T-helper 2 cell treated with Interferon-gamma antibody and Interleukin-4, amounts not matched to agents 100 ng/mL and 5 ng/mL, for 36 hours (primary cell): ENCODE measurements around the gene MCM9. TPM values are rescaled to one million over a fixed set of nuclear protein-coding genes. Genes with fewer than 3 reads are reported as not detected.

Experiments
- intact Hi-C: fragments of 100-400 bp; cut with micrococcal nuclease; formaldehyde crosslinking; loops from one replicate; pipeline ENCODE4 v1.15.1; 2023
- total RNA-seq: library from RNA; stranded (reverse); gene quantifications from 2 replicates; pipeline ENCODE4 v1.2.3, GENCODE V29; 2022

MCM9 gene
- total RNA-seq, 1 donor from 2014 or later, result 18.3 TPM

- intact Hi-C loops, result loop anchor here (1.0 to 10.0 kb wide), 6 partner anchors 40 to 1259 kb away; partner anchors contain the start of genes ASF1A, CEP85L, MAN1A1 and NUS1
Measured at GRCh38 chr6:118933855-118934460, 1.0 kb downstream of the MCM9 start.

GRCh38 chr6:118932421-118932820 lies 2.5 kb downstream of the MCM9 start:
- intact Hi-C loops, result loop anchor here (10.0 kb wide), 2 partner anchors 382 to 1258 kb away; partner anchors contain the start of gene NUS1

DNA sequence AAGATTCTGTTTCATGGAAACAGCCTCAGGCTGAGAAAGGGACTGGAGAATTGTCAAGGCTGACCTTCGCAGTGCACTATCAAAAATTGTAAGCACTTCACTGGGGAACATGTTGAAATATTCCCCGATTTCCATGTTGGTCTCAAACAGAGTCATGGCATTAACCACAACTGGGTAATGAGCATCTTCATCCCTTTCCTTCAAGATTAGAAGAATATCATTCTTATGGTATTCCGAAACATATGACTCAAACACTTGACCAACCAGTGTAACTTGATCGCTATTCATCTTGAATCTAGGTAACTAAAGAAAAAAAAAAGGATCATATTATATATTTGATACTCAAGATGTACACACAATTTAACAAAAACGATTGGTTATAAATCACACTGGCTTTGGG lies 3.5 kb downstream of the MCM9 start:
- intact Hi-C loops, result loop anchor here (10.0 kb wide), 2 partner anchors 383 to 1257 kb away; partner anchors contain the start of gene NUS1

DNA sequence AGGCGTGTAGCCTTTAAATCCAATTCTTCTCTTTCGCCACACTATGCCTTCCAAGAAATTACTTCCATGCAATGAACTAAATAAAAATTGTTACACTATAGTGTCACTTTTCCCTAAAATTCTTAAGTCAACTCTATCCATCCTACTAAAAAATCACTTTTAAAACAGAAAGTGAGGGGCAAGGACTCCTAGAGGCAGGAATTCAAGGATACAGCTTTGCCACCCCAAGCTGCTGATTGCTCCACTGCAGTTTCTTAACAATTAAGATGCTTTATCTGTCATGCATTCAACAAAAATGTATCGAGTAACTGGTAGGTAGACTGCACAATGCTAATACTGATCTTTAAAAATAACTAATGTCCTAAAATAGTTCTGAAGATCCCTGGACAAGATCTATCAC lies 4.3 kb downstream of the MCM9 start:
- intact Hi-C loops, result loop anchor here (10.0 kb wide), 2 partner anchors 384 to 1256 kb away; partner anchors contain the start of gene NUS1

- intact Hi-C loops, result no loop called here
Measured at GRCh38 chr6:118923035-118923434, 11.9 kb downstream of the MCM9 start.

DNA sequence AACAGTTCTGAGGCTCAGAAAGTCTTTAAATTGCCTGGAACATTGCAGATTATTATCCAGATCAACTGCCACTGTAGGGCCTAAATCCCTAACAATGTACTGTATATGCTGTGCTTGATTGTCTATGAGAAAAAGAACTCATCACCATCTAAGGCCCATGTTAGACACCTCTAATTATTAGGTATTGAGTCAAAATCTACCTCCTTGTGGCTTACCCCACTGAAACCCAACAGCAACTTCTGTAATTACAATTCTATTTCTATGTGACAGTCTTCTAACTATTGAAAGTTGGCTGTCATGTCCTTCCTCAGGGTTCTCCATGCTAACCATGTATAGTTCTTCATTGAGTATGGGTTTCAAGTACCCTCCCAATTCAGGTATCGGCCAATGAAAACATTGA lies 13.9 kb downstream of the MCM9 start:
- intact Hi-C loops, result no loop called here

- intact Hi-C loops, result no loop called here
Measured at GRCh38 chr6:118918329-118918725, 16.6 kb downstream of the MCM9 start.

GRCh38 chr6:118917546-118918328 lies 17.2 kb downstream of the MCM9 start:
- intact Hi-C loops, result no loop called here

DNA sequence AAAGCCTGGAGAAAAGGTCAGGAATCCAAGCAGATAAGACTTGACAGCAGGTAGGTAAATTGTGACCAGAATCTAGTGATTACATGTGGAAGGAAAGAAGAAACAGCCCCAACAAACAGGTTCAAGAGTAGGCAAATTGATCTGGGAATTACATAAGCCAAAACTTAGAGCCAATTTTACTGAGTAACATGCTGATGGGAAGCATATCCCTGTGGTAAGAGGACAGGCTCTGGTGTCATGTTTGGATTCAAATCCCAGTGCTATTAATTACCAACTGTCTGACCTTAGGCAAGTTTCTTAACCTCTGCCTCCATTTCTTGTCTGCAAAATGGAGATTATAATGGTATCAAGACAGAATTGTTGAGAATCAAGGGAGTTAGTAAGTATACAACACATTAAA lies 20.4 kb downstream of the MCM9 start:
- intact Hi-C loops, result no loop called here

DNA sequence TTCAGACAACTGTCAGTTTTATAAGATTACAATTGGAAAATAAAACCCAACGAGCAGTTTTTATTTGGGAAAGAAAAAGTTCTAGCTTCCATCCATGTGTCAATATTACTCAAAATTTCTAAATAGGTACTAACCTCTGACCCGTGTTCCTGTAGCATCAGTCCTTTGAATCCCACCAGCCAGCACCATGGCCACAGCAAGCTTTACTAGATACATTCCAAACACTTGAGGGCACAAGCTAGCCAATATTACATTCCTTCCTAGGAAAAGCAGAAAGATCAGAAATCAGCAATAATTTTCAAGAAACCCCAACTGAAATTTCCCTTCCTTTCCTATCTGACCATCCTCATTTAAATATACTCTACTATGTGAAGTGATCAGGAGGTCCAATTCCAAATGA lies 21.8 kb downstream of the MCM9 start:
- intact Hi-C loops, result no loop called here

DNA sequence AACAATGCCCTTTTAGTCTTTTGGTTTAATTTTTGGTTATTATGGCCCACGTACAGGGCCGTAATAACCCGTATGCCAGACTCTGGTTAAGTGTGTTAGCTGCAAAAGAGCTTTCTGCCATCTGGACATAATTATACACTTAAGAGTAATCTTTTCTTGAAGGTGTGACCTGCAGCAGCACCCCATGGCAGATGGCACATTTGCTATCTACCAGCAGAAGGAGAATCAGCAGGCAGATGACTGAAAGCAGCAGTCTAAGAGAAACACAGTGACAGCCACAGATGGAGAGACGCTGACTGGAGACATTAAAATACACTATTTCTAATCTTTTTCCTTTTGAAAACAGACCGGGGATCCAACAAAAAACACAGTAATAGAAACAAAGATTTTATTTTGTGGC lies 22.3 kb downstream of the MCM9 start:
- intact Hi-C loops, result no loop called here

DNA sequence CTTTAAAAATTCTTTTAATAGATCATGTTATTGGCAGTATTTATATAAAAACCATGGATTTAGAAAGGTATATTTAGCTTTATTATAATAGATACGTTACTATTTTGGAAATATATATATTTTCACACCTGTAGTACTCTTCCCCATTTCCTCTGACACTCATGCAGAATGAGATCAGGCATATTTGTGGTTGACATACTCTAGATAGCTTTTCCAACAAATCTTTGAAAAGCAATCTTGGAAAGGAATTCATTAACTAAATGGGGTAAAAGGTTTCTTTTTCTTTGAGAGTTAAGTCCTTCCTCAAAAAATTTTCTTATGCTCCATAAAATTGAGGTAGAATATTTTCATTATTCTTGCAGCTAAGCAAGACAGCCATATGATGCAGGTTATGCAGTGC lies 26.5 kb downstream of the MCM9 start:
- intact Hi-C loops, result no loop called here

- intact Hi-C loops, result no loop called here
Measured at GRCh38 chr6:118905851-118906250, 29.1 kb downstream of the MCM9 start.

GRCh38 chr6:118905084-118905483 lies 29.9 kb downstream of the MCM9 start:
- intact Hi-C loops, result no loop called here

DNA sequence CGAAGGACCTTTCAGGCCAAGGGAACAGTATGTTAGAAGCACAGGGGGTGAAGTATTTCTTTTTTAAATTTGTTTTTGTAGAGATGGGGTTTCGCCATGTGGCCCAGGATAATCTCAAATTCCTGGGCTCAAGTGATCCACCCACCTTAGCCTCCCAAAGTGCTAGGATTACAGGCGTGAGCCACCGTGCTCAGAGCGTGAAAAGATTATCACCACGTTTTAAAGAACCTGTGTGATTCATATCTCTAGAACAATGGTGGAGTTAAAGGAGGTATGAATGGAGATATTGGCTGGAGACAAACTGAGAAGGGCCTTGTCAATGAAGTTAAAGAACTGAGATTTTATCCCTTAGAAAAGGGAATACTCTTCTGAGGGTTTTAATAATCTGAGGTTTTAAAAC lies 31.3 kb downstream of the MCM9 start:
- intact Hi-C loops, result no loop called here

GRCh38 chr6:118903138-118903537 lies 31.8 kb downstream of the MCM9 start:
- intact Hi-C loops, result no loop called here

GRCh38 chr6:118902726-118903125 lies 32.2 kb downstream of the MCM9 start:
- intact Hi-C loops, result no loop called here

GRCh38 chr6:118899948-118900347 lies 35.0 kb downstream of the MCM9 start:
- intact Hi-C loops, result loop anchor here (10.0 kb wide), 1 partner anchor 415 kb away; no protein-coding TSS in a partner anchor

- intact Hi-C loops, result loop anchor here (10.0 kb wide), 1 partner anchor 417 kb away; no protein-coding TSS in a partner anchor
Measured at GRCh38 chr6:118897386-118897785, 37.6 kb downstream of the MCM9 start.

DNA sequence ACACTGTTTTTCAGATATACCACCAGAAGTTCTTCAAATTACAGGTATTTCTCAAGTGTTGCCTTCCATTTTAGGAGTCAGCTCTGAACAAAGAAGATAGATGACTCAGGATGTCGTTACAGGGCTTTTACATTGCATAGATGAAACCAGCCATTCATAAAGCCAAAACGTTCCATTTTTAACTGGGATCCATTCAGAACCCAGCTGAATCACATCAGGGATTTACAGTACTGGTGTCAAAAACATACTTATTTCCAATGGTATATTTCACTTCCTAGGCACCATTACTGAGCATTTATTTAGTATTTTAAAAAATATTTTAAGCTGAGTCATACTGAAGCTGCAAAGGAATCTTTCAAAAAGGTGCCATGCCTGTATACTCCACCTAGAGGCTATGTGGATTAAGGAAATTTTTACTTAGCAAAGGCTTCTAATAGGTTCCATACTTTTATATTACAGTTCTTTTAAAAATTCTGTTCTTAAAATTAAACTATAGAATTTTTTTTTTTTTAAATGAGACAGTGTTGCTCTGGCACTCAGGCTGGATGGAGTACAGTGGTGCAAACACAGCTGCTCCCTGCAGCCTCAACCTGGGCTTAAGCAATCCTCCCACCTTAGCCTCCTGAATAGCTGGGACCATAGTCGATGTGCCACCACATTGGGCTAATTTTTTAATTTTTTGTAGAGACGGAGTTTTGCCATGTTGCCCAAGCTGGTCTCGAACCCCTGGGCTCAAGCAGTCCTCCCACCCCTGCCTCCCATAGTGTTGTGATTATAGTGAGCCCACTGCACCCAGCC lies 38.4 kb downstream of the MCM9 start:
- intact Hi-C loops, result loop anchor here (10.0 kb wide), 1 partner anchor 418 kb away; no protein-coding TSS in a partner anchor

- intact Hi-C loops, result loop anchor here (2.0 to 10.0 kb wide), 3 partner anchors 181 to 419 kb away; no protein-coding TSS in a partner anchor
Measured at GRCh38 chr6:118895859-118896258, 39.1 kb downstream of the MCM9 start.

- intact Hi-C loops, result loop anchor here (2.0 to 10.0 kb wide), 3 partner anchors 182 to 420 kb away; no protein-coding TSS in a partner anchor
Measured at GRCh38 chr6:118895261-118895560, 39.7 kb downstream of the MCM9 start.
